ENCODE measurements around the gene PPP2R1B.

Gene PPP2R1B

GRCh38 chr11:111718436-111718835 is 47.8 kb downstream of the PPP2R1B start:
- TF ChIP-seq CREB1 (IDR thresholded peaks at IDR 0.05; ENCODE audit: low read depth) (no peak), CEBPB (IDR thresholded peaks at IDR 0.05) (no peak), TEAD4 (IDR thresholded peaks at IDR 0.05) (no peak), EP300 (IDR thresholded peaks at IDR 0.05; ENCODE audit: borderline replicate concordance) (no peak)

GRCh38 chr11:111715142-111715816 is 50.9 kb downstream of the PPP2R1B start:
- no peak for TF ChIP-seq FOXM1 (IDR thresholded peaks at IDR 0.05; ENCODE audit: borderline replicate concordance, low read depth)
- no peak for TF ChIP-seq NFIC (IDR thresholded peaks at IDR 0.05)
- no peak for TF ChIP-seq MAX (IDR thresholded peaks at IDR 0.05)
- no peak for TF ChIP-seq YY1 (IDR thresholded peaks at IDR 0.05; ENCODE audit: low read depth)
- no peak for TF ChIP-seq TEAD4 (IDR thresholded peaks at IDR 0.05)
- no peak for TF ChIP-seq ZBTB7A (IDR thresholded peaks at IDR 0.05; ENCODE audit: low read depth)
- TF ChIP-seq REST (IDR thresholded peaks at IDR 0.05; ENCODE audit: low read depth), result no peak

GRCh38 chr11:111714522-111714921 is 51.7 kb downstream of the PPP2R1B start:
- TF ChIP-seq RAD21 (IDR thresholded peaks at IDR 0.05; ENCODE audit: low read depth), result no peak
- no peak for TF ChIP-seq USF1 (IDR thresholded peaks at IDR 0.05)
- TF ChIP-seq ZBTB7A (IDR thresholded peaks at IDR 0.05; ENCODE audit: low read depth), result no peak
- no peak for TF ChIP-seq EP300 (IDR thresholded peaks at IDR 0.05; ENCODE audit: borderline replicate concordance)
- no peak for TF ChIP-seq CEBPB (IDR thresholded peaks at IDR 0.05)
- TF ChIP-seq EGR1 (IDR thresholded peaks at IDR 0.05), result no peak
- no peak for TF ChIP-seq TAF1 (IDR thresholded peaks at IDR 0.05; ENCODE audit: low read depth)
- no peak for TF ChIP-seq CREB1 (IDR thresholded peaks at IDR 0.05; ENCODE audit: low read depth)

GRCh38 chr11:111707691-111708067 is 58.5 kb downstream of the PPP2R1B start:
- TF ChIP-seq ZBTB7A (IDR thresholded peaks at IDR 0.05; ENCODE audit: low read depth) (no peak), USF1 (IDR thresholded peaks at IDR 0.05) (no peak), TCF12 (IDR thresholded peaks at IDR 0.05; ENCODE audit: low read depth) (no peak), YY1 (IDR thresholded peaks at IDR 0.05; ENCODE audit: low read depth) (no peak), CEBPB (IDR thresholded peaks at IDR 0.05) (no peak), NFIC (IDR thresholded peaks at IDR 0.05) (no peak), EP300 (IDR thresholded peaks at IDR 0.05; ENCODE audit: borderline replicate concordance) (no peak), EGR1 (IDR thresholded peaks at IDR 0.05) (no peak), CREB1 (IDR thresholded peaks at IDR 0.05; ENCODE audit: low read depth) (no peak), REST (IDR thresholded peaks at IDR 0.05; ENCODE audit: low read depth) (no peak)

- no peak for TF ChIP-seq TEAD4 (IDR thresholded peaks at IDR 0.05)
- no peak for TF ChIP-seq USF1 (IDR thresholded peaks at IDR 0.05)
- TF ChIP-seq FOXM1 (IDR thresholded peaks at IDR 0.05; ENCODE audit: borderline replicate concordance, low read depth), result no peak
- TF ChIP-seq CREB1 (IDR thresholded peaks at IDR 0.05; ENCODE audit: low read depth), result no peak
- no peak for TF ChIP-seq EGR1 (IDR thresholded peaks at IDR 0.05)
- no peak for TF ChIP-seq TCF12 (IDR thresholded peaks at IDR 0.05; ENCODE audit: low read depth)
- no peak for TF ChIP-seq YY1 (IDR thresholded peaks at IDR 0.05; ENCODE audit: low read depth)
- TF ChIP-seq CEBPB (IDR thresholded peaks at IDR 0.05), result no peak; the same call in 1 of the 2 replicates
Observed at GRCh38 chr11:111707039-111707690, 59.0 kb downstream of the PPP2R1B start.

- TF ChIP-seq NFIC (IDR thresholded peaks at IDR 0.05) (no peak), ZBTB7A (IDR thresholded peaks at IDR 0.05; ENCODE audit: low read depth) (no peak), MAX (IDR thresholded peaks at IDR 0.05) (no peak), EGR1 (IDR thresholded peaks at IDR 0.05) (no peak), CREB1 (IDR thresholded peaks at IDR 0.05; ENCODE audit: low read depth) (no peak), TEAD4 (IDR thresholded peaks at IDR 0.05) (no peak)
Observed at GRCh38 chr11:111703576-111703975, 62.6 kb downstream of the PPP2R1B start.
